ENCODE measurements around the gene SEMA4D.

Gene SEMA4D

DNA sequence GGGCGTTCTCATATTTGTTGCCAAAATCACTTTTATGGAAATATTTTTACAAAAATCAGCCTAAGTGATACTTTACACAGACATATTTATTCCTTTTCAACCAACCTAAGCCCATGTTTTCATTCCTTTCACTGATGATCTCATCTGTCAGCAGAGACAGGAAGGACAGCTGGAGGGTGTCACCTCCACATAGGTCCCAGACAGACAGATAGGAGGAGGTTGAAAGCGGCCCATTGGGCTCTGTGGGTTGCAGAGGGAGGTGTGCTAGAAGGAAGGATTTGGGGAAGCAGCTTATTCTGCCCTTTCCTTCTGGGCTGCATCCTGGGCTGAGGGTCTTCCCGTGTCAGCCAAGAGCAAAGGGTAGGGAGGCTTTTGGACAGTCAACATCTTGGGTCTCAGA is 26.0 kb upstream of the SEMA4D start:
- H3K4me3 ChIP-seq (ENCODE audit: low read depth, low read length) = no peak overlapping the region
- TF ChIP-seq, protein P1, sequence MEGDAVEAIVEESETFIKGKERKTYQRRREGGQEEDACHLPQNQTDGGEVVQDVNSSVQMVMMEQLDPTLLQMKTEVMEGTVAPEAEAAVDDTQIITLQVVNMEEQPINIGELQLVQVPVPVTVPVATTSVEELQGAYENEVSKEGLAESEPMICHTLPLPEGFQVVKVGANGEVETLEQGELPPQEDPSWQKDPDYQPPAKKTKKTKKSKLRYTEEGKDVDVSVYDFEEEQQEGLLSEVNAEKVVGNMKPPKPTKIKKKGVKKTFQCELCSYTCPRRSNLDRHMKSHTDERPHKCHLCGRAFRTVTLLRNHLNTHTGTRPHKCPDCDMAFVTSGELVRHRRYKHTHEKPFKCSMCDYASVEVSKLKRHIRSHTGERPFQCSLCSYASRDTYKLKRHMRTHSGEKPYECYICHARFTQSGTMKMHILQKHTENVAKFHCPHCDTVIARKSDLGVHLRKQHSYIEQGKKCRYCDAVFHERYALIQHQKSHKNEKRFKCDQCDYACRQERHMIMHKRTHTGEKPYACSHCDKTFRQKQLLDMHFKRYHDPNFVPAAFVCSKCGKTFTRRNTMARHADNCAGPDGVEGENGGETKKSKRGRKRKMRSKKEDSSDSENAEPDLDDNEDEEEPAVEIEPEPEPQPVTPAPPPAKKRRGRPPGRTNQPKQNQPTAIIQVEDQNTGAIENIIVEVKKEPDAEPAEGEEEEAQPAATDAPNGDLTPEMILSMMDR (IDR thresholded peaks at IDR 0.05; ENCODE audit: low read depth, low read length) = no peak

DNA sequence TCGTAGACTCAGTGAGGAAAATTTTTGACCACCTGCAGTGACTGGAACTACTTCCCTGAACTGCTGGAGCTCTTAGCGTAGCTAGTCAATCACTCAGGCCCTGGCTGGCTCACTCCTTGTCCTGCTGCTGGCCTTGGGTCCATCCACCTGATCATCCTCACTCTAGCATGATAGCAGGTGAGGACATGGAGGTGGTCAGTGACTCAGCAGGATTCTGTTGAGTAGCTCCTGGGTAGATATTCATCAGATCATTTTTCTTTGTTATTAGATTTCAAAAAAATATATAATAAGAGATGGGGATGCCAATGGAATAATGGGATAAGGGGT is 25.0 kb upstream of the SEMA4D start:
- no peak overlapping the region for H3K4me3 ChIP-seq (ENCODE audit: low read depth, low read length)
- TF ChIP-seq, protein P1 (IDR thresholded peaks at IDR 0.05; ENCODE audit: low read depth, low read length) = no peak

DNA sequence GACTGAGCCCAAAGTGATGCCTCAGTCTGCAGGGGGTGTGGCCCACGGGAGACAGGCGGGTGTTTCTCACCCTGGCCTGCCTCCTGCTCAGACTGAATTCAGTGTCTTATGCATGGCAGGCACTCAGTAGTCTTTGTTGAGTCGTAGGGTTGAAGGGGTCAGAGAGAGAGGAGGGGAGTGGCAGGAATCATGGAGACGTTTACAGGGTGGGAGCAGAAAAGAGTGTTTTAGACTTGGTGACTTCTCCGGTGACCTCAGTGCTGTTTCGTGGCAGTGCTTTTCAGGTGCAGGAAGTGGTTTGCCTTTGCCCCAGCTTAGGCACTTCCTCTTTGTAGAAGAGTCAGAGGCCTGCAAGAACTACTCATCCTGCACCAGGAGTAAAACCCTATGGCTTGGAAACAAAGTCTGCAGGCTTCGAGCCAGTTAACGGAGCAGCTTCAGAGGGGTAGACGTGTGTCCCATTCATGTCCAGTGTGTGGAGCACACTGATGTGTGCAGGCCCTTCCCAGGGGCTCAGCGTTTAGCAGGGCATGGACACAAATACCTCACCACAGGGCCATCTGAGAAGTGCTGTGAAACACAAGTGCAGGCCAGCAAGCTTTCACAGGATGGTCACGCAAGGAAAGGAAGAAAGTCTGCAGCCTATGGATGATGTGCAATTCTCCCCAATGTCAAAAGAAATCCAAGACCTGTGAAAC is 24.5 kb upstream of the SEMA4D start:
- H3K4me3 ChIP-seq (ENCODE audit: low read depth, low read length) = no peak overlapping the region

DNA sequence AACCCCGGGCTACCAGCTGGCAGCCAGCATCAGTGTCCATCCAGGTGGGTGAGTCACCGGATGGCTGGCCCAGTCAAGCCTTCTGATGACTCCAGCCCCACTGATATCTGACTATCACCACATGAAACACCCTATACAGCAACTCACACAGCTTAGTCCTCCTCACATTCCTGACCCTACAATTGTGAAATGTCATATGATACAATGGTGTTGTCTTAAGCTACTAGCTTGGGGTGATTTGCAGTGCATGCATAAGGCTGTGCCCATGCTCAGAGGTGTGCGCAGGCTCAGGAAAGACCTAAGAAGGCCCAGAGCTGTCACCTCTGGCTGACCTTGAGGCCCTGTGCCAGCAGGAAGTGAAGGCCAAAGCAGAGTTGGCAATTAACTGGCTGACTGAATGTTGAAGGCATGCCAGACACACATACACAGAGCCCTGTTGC is 21.5 kb upstream of the SEMA4D start:
- no peak overlapping the region for H3K4me3 ChIP-seq (ENCODE audit: low read depth, low read length)
- TF ChIP-seq, protein P1 (IDR thresholded peaks at IDR 0.05; ENCODE audit: low read depth, low read length) = no peak

More for the DNA sequence above, 24.5 kb upstream of the SEMA4D start:
- TF ChIP-seq, protein P1 (IDR thresholded peaks at IDR 0.05; ENCODE audit: low read depth, low read length) = no peak

DNA sequence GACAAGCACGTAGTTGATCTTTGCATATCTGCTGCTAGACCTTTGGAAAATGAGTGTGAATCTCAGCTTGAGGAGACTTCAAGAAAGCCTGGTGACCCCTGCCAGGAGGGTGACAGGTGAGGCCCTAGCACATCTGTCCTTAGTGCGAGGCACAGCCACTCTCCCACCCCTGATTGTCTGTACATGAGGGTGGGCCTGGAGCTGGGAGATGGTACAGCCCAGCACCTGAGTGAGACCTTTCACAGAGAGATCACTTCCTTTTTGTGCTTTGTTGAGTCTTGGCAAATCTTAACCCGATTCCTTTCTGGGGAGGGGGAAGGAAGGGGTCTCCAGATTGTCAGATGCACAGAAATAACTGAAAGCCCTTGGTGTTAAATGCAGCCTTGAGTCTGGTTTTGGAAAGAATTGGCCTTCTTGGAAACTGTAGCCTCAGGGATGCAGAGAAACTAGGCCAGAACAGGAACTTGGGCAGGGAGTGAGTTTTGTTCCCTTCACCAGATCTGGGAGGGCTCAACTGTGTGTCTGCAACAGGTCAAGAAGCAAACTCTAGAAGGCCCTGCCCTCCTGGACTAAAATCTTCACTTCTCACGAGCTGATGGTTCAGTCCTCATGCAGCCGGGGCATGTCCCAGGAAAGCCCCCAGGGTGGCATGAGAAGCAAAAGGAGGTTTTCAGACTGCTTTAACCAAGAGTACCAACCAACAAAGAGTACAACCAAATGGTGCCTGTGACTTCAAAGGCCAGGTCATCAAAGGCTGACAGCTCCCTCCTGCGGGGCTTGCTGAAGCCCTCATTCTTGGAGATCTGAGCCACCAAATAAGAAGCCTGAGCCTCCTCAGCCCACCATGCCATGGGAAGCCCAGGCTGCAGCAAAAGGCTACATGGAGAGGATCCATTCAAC is 20.8 kb upstream of the SEMA4D start:
- TF ChIP-seq, protein P1 (IDR thresholded peaks at IDR 0.05; ENCODE audit: low read depth, low read length) = no peak
- no peak overlapping the region for H3K4me3 ChIP-seq (ENCODE audit: low read depth, low read length)

DNA sequence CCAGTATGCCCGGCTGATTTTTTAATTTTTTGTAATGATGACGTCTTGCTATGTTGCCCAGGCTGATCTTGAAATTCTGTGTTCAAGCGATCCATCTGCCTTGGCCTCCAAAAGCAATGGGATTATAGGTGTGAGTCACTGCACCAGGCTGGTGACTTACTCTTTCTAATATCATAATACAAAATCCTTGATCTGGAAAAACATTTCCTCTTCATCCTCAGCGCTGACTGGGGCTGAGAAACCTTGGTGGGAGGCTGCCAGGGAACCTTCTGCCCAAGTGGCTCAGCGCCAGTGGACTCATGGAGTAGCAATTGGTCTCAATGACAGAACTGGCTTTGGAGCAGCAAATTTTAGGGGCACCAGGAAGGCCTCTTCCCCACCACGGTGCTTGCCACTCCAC is 17.5 kb upstream of the SEMA4D start:
- TF ChIP-seq, protein P1 (IDR thresholded peaks at IDR 0.05; ENCODE audit: low read depth, low read length) = no peak
- H3K4me3 ChIP-seq (ENCODE audit: low read depth, low read length) = no peak overlapping the region

DNA sequence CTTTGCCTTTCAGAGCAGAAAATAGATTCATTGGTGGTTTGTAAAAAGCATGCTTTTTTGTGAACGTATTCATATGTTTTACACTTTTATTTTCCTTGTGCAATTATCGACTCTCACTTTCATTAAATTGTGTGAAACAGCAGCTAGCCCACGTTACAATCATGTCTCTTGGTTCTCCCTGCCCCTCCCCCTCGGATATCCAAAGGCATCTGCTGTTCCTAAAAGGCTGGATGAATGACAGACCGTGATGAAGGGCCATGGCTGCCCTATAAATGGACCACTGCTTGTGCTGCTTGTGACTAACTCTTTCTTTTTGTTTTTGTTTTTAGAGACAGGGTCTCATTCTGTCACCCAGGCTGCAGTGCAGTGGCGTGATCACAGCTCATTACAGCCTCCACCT is 17.0 kb upstream of the SEMA4D start:
- no peak overlapping the region for H3K4me3 ChIP-seq (ENCODE audit: low read depth, low read length)
- TF ChIP-seq, protein P1 (IDR thresholded peaks at IDR 0.05; ENCODE audit: low read depth, low read length) = no peak

All from WI38 (cell line).